HG03045 (cell line): Measurements from ENCODE around the gene TTLL8.
"Not testable (repeated sequence)": the region's sequence is repeated elsewhere in the genome, so short reads cannot be mapped to it uniquely, and the experiment has no call there.

ENCODE experiments used
- ATAC-seq: cut with Tn5 transposase; IDR thresholded peaks from one replicate; pipeline ENCODE4 v1.9.1; 2021; ENCODE audit warnings: mild to moderate bottlenecking, moderate library complexity; ENCODE audit not compliant: unreplicated experiment

Gene TTLL8

DNA sequence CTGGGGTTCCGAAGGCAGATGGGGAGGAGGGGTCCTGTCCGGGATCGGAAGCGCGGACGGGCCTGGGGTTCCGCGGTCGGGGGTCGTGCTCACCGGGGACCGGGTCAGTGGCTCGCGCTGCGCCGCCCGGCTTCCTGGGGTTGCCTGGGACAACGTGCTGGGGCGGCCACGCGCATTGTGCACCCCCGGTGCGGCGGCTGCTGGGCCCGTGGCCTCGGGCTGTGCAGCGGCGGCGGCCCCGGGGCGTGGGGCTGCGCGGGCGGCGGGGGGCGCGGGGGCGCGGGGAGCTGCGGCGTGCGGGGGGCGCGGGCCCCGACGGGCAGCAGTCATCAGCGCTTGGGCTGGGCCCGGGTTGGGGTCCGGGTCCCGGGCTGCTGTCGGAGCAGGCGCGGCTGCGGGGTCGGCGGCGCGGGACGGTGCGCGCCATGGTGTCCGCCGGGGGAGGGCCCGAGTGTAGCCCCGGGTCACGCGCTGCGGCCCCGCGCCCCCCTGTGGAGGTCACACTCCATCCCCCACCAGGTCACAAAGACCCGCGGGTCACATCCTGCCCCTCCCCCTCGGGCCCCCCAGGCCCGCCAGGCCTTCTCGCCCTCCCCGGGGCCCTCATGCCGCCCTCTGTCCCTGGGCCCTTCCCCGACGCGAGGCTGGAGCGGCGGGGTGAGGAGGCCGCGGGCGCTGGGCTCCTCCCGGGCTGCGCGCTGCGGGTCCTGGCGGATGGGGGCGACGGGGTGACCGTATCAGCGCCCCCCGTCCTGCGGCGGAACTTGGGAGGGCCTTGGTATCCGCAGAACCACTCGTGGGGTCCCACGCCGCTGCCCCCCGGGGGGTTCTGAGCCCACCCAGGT, at the start of gene TTLL8:
TTLL8 (minus strand) TSS at position 238 of the 845 bp plus-strand sequence.
- no peak for ATAC-seq

DNA sequence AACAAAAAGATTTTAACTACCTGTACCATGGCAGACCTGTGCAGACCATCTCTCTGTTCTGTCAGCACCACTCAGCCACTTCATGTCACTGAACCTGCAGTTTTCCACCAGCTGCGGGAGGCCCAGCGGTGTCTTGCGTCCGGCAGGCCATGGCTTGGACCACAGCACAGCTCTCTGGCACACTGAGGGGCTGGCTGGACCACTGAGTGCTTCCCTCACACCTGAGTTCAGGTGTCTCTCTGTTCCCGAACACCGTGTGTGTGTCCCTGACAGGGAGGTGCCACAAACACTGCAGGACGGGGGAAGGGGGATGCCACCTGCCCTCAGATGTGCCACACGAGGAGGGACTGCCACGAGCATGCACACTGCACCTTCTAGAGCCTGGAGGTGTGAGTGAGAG, 49.4 kb upstream of the TTLL8 start:
- no peak for ATAC-seq

DNA sequence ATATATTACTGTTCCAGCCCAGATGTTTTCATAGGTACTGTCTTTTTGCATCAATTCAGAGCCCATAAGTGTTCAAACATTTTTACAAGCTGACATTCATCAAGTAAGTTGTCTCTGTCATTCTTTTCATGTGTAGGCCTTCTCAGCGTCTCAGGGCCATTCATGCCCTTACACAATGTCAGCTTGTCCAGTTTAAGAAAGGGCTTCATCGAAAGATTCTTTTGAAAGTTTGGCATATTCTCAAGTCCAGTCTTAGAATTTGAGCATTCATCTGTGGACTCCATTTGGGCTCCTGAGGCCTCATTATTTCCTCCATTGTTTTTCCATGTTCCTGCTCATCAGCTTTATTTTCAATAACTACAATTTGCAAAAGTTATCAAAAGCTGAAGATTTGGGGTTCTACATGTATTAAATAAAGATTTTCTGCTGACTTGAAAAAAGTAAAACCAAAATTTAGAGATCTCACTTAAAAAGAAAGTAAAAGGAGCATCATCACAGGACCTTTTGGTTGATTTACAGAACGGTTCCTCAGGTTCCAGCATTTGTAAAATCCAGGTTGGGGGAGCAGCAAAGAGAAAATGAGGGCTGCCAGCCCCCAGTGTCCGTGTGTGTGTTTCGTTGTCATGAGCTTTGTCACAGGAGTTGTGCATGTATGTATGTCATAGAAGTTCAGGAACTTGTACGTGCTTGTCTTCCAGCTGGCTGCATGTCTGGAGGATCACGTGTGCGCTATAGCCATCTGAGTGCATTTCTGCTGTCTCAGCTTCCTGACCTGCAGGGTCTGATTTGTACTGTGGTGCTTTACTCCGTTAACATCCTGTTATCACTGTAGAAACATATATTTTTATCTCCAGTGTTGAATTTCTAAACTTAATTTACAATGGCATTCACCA, 47.4 kb upstream of the TTLL8 start:
- no peak for ATAC-seq

DNA sequence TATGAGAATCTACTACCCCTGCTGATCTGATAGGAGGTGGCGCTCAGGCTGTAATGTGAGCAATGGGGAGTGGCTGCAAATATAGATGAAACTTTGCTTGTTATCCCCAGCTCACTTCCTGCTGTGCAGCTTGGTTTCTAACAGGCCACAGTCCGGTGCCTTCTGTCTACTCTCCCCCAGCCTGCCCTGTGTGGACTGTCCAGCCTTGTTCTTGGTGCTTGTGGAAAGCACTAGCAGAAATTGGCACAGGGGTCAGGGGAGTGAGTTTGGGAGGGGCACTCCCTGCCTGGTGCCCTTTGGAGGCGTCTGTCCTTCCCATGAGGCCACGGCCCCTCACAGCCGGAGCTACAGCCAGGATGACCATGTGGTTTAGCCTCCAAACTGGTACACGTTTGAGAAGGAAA, 46.0 kb upstream of the TTLL8 start:
- no peak for ATAC-seq

DNA sequence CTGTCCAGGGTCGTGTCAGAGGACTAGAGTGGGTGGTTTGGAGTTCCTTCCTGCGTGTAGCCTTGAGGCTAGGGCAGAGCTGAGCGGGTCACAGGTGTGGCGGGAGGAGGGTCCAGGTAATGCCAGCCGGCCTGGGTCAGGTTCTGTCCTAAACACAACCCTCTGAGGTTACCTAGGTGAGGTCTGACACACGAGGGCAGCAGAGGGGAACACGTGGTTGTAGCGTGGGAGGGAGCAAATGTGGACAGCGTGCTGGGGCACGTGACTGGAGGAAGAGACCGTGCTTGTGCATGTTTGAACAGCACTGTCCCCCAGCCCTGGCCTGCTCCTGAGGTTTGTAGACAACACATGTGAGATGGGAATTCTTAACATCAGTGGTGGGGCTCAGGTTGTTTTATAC, 44.8 kb upstream of the TTLL8 start:
- no peak for ATAC-seq

DNA sequence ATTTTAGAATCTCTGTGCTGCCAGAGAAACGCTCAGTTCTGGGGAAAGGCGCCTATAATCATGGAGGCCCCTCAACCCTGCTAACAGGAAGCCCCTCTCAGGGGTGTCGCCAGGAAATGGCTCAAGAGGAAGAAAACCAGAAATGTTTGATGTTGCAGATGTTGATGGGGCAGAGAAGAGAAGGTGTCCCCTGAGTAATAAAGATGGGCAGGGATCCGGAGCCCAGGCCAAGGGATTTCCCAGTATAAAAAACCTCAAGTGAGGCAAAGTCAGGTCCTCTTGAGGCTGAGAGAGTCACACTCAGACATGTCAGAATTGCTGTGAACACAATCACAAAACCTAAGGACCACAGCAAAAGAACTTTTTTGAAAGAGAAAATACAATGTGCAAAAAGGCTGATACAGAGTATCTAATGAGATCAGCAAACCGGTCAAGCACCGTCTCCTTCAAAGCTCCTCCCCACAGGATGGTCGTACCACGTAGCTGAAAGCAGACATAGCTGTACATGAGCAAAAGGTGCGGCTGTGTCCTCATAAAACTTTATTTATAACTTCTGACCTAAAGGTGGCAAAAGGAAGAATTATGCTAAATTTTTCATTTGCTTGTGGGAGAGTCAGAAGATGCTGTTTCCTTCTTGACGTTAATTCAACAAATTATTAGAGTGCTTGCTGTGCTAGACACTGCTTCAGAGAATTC, 43.9 kb upstream of the TTLL8 start:
- no peak for ATAC-seq

DNA sequence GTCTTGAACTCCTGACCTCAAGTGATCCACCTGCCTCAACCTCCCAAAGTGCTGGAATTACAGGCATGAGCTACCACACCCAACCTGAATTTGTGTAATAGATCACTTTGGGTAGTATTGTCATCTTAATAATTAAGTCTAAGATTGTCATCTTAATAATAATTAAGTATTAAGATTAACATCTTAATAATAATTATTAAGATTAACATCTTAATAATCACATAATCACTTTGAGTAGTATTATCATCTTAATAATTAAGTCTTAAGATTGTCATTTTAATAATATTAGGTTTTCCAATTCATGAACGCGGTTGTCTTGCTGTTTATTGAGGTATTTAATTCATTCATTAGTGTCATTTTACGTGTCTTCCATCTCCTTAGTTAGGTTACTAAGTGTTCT, 40.0 kb upstream of the TTLL8 start:
- ATAC-seq: no peak

DNA sequence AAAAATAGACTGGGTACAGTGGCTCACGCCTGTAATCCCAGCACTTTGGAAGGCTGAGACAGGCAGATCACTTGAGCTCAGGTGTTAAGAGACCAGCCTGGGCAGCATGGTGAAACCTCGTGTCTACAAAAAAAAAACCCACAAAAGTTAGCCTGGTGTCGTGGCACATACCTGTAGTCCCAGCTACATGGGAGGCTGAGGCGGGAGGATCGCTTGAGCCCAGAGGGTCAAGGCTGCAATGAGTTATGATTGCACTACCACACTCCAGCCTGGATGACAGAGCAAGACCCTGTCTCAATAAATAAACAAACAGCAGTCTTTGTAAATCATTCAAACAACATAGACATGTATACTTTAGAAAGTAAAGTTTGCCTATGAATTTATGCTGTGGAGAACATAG, 34.2 kb upstream of the TTLL8 start:
- ATAC-seq: no peak

DNA sequence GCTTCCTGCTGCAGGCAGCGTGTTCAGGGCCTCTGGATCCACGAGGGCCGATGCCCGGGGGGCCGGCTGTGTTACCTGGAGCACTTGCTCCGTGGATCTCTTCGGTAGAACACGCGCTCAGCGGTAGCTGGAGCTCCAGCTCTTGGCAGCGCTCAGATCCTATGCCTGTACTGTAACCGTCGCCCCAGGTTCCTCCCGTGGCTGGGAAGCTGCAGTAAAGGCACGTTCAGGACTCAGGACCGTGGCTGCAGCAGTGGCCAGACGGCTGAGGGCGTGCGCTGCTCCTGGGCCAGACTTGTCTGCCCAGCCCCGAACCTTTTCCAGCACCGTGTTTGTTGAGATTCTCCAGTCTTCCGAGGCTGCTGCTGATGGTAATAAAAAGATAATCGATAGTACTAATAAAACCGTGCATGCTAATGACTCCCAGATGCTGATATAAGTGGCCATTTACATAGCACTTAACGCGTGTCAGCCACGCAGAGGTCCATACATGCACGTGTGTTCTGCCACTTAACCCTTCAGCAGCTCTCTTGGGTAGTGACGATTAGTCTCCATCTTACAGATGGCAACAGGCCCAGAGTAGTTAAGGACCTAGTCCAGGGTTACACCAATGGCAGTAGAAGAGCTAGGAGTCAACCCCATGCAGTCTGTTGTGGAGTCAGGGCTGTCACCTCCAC, 33.1 kb upstream of the TTLL8 start:
- no peak for ATAC-seq

DNA sequence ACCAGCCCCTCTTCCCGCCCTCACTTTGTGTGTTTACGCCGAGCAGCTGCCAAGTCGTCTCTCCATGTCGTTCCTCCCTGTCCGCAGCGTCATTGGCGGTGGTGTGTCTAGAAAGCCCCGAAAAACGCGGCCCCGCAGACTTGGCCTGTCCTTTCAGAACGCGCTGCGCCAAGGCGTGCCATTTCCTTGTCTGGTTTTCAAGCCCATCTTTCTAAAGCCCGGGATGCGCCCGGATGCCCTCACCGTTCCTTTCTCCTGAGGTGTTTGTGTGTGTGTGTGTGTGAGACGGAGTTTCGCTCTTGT, 32.3 kb upstream of the TTLL8 start:
- ATAC-seq: no peak

DNA sequence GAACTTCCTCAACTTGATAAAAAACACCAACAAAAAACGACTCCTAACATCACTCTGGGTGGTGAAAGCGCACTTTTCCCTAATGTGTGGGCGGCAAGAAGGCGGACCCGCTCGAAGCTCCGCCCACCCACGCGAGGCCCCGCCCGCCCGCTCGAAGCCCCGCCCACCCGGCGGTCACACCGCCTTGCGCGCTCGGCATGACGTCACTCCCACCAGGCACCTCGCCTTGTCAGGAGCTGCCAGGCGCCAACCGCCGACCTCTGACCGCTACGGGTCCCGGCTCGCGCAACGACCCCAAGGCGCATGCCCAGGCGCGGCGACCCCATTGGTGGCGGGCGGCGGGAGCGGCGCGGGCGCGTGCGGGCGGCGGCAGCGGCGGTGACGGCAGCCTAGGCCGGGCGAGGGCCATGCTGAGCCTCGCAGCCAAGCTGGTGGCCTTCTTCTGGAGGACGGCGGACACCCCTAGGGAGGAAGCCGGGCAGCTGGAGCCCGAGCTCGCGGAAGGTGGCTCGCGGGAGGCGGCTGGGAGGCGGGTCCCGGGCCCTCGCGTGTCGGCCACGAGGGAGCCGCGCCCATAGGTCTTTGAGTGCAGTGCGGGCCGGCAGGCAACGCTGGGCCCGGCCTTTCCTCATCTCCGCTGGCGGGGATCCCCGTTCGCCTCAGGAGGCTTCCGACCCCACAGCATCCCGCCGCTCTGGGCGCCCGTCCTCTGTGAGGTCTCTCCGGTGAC, 31.7 kb upstream of the TTLL8 start, which contains the start of gene MOV10L1:
MOV10L1 (plus strand) TSS at position 325 of the 730 bp plus-strand sequence; CDS start at position 408, 83 bp downstream.
- ATAC-seq: no peak

DNA sequence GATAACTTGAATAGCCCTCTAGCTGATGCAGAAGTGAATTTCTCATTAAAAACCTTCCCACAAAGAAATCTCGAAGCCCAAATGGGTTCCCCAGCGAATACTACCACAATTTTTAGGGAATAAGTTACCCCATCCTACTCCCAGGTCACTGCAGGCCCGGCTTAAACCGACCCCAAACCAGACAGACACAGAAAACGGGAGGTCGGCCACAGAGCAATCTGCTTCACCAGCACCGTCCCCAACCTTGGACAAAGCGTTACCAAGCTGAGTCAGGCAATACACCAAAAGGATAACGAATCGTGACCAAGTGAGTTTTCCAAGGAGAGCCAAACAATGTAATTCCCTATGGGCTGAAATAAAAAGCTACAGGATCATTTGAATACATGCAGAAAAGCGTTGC, 31.1 kb upstream of the TTLL8 start:
- ATAC-seq: no peak

DNA sequence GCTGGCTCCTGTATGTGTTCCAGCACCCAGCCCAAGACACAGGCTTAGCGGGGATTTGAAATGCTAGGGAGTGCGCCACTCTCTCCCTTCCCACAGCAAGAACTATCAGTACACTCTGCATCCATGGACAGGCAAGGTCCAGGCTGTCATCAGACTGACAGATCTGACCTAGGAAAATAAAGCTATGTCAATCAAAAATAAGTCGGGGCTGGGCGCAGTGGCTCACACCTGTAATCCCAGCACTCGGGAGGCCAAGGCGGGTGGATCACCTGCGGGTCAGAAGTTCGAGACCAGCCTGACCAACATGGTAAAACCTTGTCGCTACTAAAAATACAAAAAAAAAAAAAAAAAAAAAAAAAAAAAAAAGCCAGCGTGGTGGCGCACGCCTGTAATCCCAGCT, 30.0 kb upstream of the TTLL8 start:
- ATAC-seq: no peak

DNA sequence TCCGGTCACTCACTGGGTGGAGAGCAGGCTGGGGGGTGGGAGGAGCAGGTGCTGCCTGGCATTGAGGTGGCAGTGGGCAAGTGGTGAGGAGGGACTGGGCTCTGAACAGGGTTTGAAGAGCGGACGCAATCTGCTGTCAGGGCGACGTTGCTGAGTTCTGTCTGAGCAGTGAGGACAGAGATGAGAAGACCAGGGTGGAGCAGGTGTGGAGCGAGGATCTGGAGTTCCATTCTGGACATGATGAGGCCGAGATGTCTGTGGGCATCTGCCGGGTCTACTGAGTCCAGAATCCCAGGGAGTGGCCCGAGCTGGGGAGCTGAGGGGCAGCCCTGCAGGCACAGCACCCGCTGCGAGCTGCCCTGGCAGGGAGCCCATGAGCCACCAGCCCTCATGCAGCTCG, 29.5 kb upstream of the TTLL8 start:
- ATAC-seq: no peak

DNA sequence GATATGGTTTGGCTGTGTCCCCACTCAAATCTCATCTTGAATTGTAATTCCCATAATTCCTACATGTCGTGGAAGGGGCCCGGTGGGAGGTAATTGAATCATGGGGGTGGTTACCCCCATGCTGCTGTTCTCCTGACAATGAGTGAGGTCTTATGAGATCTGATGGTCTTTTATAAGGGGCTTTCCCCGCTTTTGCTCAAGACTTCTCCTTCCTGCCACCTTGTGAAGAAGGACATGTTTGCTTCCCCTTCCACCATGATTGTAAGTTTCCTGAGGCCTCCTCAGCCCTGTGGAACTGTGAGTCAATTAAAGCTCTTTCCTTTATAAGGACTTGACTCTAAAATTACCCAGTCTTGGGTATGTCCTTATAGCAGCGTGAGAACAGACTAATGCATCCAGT, 28.9 kb upstream of the TTLL8 start:
- ATAC-seq: not testable (repeated sequence)

DNA sequence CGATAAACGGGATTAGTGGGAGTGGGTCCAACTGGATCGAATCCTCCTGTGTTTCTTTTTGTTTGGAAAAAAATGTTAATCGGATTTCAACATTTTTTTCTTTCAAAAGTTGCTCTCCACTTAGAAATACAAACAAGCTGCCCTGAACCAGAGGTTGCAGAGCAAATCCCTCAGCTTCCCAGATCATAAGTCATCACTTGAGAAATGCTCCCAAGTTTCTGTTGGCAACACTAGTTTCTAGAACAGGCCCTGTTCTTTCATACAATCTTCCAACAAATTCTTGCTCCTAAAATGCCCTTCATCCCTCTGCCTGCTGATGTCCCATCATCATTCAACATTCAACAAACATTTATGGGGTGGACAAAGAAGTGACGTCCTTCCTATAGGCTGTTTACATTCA, 28.4 kb upstream of the TTLL8 start:
- ATAC-seq: no peak

DNA sequence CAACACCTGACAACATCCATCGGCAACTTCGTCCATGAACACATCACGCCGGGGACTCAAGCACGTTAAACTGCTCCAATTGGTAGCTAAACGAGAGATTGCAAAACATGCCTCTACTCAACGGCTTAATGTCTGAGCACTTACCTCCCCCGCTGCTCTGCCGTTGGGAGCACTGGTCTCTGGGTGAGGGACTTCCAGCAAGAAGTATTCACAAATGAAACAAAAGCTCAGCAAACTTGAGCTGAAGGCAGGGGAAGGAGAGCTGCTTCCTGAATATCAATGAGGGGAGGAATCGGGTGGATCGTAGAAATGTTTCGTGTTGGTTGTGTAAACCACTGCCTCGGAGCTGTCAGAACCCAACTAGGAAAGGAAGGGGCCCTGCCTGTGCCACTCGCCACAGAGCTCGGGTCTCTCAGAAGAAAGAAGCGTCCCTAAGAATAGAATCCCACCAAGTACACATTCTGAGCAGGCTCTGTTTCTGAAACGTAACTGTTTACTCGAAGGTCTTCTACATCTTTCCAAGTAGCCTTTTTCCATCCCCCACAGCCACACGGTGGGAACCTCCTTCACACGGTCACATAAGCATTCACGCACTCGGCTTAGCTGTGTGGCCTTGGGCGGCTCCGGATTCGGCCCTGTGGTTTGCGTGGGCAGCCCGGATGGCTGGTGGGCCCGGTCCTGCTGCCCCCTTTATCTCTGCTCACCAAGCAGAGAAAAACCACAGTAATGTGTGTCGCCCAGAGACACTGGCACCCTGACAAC, 27.3 kb upstream of the TTLL8 start, which contains the start of gene MLC1:
MLC1 (minus strand) TSS at position 216 of the 762 bp plus-strand sequence. CDS start 524 bp downstream, outside the sequence.
- ATAC-seq: no peak

DNA sequence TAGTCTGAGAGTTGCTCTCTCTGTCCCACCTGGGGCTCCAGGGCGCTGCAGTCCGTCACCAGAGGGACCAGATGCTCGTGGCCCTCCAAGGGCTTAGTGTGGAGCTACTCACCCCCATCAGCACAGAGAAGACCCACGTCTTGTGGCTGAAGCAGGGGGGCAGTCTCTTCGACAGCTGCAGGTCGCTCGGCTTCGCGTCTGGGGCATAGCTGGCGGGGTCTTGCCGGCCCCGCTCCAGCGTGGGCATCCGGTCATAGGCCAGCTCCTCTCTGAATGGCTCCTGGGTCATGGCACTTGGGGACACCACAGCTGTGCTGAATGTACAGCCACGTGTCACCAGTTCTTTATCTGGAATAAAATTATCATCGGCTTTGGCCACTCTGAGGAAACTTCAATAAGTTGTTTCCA, 26.5 kb upstream of the TTLL8 start:
- no peak for ATAC-seq

DNA sequence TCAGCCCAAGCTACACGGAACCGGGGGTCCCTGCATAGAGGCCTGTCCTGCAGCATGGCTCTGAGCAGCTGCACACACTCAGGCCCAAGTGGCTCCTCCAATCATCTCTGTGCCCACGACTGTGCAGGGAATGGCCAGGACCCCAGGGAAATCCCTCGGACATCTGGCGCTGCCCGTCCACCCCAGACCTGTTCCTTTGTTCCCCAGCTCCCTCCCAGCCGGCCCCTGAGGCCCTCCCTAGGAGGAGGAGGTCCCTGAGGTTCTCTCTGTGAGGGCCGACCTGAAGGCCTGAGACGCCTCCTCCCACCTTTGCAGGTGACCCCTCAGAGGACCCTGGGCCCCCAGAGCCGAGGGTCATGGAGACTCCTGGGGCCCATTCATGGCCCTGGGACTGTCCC, 26.0 kb upstream of the TTLL8 start:
- no peak for ATAC-seq
